GM12878 (cell line): ENCODE data around the gene CCR3. TPM values are rescaled to one million over a fixed set of nuclear protein-coding genes. Genes with fewer than 3 reads are reported as not detected.

ENCODE experiments used
- ATAC-seq: fragments of 200-7000 bp; cut with Tn5 transposase; 3 replicates; pipeline ENCODE4 v1.9.1; 2020; ENCODE audit warnings: mild to moderate bottlenecking, moderate library complexity
- BruUV-seq: library from RNA; stranded (reverse); fragments of 400-500 nt; replicated peaks from 2 replicates; lab custom pipeline; 2021; lab: Mats Ljungman, UMichigan
- CTCF ChIA-PET: fragments of 300-600 bp; sonication (Branson Sonifier 250); formaldehyde crosslinking; extraction: SDS; loops from one replicate; lab custom pipeline; 2021; ENCODE audit warnings: inconsistent platforms; lab: Yijun Ruan, JAX
- POLR2A ChIA-PET: fragments of 350-600 bp; formaldehyde crosslinking; extraction: SDS; loops from one replicate; lab custom pipeline; 2021; ENCODE audit warnings: inconsistent platforms; lab: Charles Lee
- RAD21 ChIA-PET: fragments of 300-600 bp; sonication (Branson Sonifier 250); formaldehyde crosslinking; loops from one replicate; lab custom pipeline; 2023; ENCODE audit warnings: antibody characterized with exemption; ENCODE audit not compliant: unreplicated experiment; lab: Charles Lee
- SMC1A ChIA-PET: fragments of 300-600 bp; sonication (Branson Sonifier 250); formaldehyde crosslinking; loops from one replicate; lab custom pipeline; 2023; ENCODE audit not compliant: unreplicated experiment, uncharacterized antibody; lab: Charles Lee
- DNase-seq: peaks from one replicate; pipeline ENCODE4 v3.0.0-alpha.2; 2011; ENCODE audit warnings: low read depth, low spot score
- FAIRE-seq: peaks from 3 replicates; lab custom pipeline; 2011; peaks lifted over from hg19 to GRCh38; lab: Jason Lieb, UNC
- H2AFZ ChIP-seq: 2 replicates; pipeline ENCODE4 v1.6.0; 2011; ENCODE audit warnings: low read depth, low read length, control low read depth; ENCODE audit not compliant: control insufficient read depth
- H3K27ac ChIP-seq: 2 replicates; pipeline ENCODE4 v1.5.1; 2011; ENCODE audit warnings: control low read depth; ENCODE audit not compliant: control insufficient read depth, insufficient read depth
- H3K27me3 ChIP-seq, 2 experiments: replicated peaks in 1 of 2; 2 replicates each; pipeline versions ENCODE4 v1.6.0 to v1.6.1; 2011; ENCODE audit warnings: low read length in 1 of 2; ENCODE audit not compliant: control insufficient read depth in 2 of 2, insufficient read depth in 2 of 2
- H3K36me3 ChIP-seq, 2 experiments: 2 replicates each; pipeline ENCODE4 v1.5.1; 2011; ENCODE audit warnings: low read length in 1 of 2; ENCODE audit not compliant: control insufficient read depth in 2 of 2, insufficient read depth in 2 of 2
- H3K4me1 ChIP-seq: 2 replicates; pipeline ENCODE4 v1.6.1; 2011; ENCODE audit warnings: mild to moderate bottlenecking, low read length, moderate library complexity, mixed read lengths; ENCODE audit not compliant: control insufficient read depth, insufficient read depth
- H3K4me2 ChIP-seq: 2 replicates; pipeline ENCODE4 v1.6.0; 2011; ENCODE audit warnings: control low read depth; ENCODE audit not compliant: control insufficient read depth, insufficient read depth
- H3K4me3 ChIP-seq: fragments of 200-600 bp; sonication (generic); 2 replicates; pipeline ENCODE4 v1.5.1; 2016
- H3K79me2 ChIP-seq: 2 replicates; pipeline ENCODE4 v1.6.0; 2011; ENCODE audit warnings: low read length; ENCODE audit not compliant: control insufficient read depth, insufficient read depth
- H3K9ac ChIP-seq: 2 replicates; pipeline ENCODE4 v1.8.0; 2011; ENCODE audit warnings: low read length, control low read depth, mixed read lengths; ENCODE audit not compliant: control insufficient read depth, insufficient read depth
- H3K9me3 ChIP-seq: replicated peaks from 3 replicates; pipeline ENCODE4 v1.5.1; 2011; ENCODE audit warnings: mild to moderate bottlenecking, low read length; ENCODE audit not compliant: control insufficient read depth, insufficient read depth
- H4K20me1 ChIP-seq: 2 replicates; pipeline ENCODE4 v1.6.0; 2011; ENCODE audit not compliant: control insufficient read depth, insufficient read depth
- ATF7 ChIP-seq: fragments of 450-650 bp; IDR thresholded peaks from 2 replicates; pipeline ENCODE4 v1.6.1; 2016; ENCODE audit warnings: low read depth, mild to moderate bottlenecking
- CHD1 ChIP-seq: IDR thresholded peaks from 2 replicates; pipeline ENCODE4 v1.6.1; 2012; ENCODE audit warnings: low read depth, low read length, improper control_type of control experiment
- DPF2 ChIP-seq: fragments of 450-650 bp; IDR thresholded peaks from 2 replicates; pipeline ENCODE4 v1.6.1; 2017; ENCODE audit warnings: mild to moderate bottlenecking
- IKZF1 ChIP-seq: fragments of 450-650 bp; conservative IDR thresholded peaks from 2 replicates; pipeline ENCODE4 v1.6.1; 2017; ENCODE audit warnings: antibody characterized with exemption, mild to moderate bottlenecking
- KDM1A ChIP-seq: fragments of 200-600 bp; sonication (generic); IDR thresholded peaks from 2 replicates; pipeline ENCODE4 v1.6.1; 2016; ENCODE audit warnings: borderline replicate concordance
- MYB ChIP-seq: fragments of 150-350 bp; IDR thresholded peaks from 2 replicates; pipeline ENCODE4 v1.6.1; 2014; ENCODE audit warnings: mild to moderate bottlenecking, low read depth, low read length, borderline replicate concordance
- NR2C1 ChIP-seq: fragments of 450-650 bp; IDR thresholded peaks from 2 replicates; pipeline ENCODE4 v1.6.1; 2017; ENCODE audit warnings: antibody characterized with exemption, mild to moderate bottlenecking, moderate library complexity
- POLR2A ChIP-seq: IDR thresholded peaks from 2 replicates; pipeline ENCODE4 v1.6.1; 2011; ENCODE audit warnings: low read depth, mild to moderate bottlenecking, low read length
- POLR2AphosphoS5 ChIP-seq: IDR thresholded peaks from 2 replicates; pipeline ENCODE4 v1.6.1; 2011; ENCODE audit warnings: mild to moderate bottlenecking, low read length, inconsistent platforms
- SIX5 ChIP-seq: IDR thresholded peaks from 2 replicates; pipeline ENCODE4 v1.6.1; 2011; ENCODE audit warnings: mild to moderate bottlenecking, low read depth, low read length, moderate library complexity; ENCODE audit not compliant: severe bottlenecking
- TARDBP ChIP-seq: IDR thresholded peaks from 2 replicates; pipeline ENCODE4 v1.6.1; 2016; ENCODE audit warnings: borderline replicate concordance
- WGBS: methylation state at CpG from one replicate; pipeline ENCODE4 v1.1.6; 2016; ENCODE audit warnings: low lambda C conversion rate; ENCODE audit not compliant: insufficient replicate concordance, insufficient coverage; ENCODE audit errors: missing lambda C conversion rate; 5-methylcytosine and 5-hydroxymethylcytosine counted together
- in situ Hi-C: fragments of 300-500 bp; cut with MboI; formaldehyde crosslinking; loops from 9 replicates; pipeline ENCODE4 v1.14.3; 2018; ENCODE audit warnings: mixed read lengths
- intact Hi-C: fragments of 100-400 bp; cut with micrococcal nuclease; formaldehyde crosslinking; loops from one replicate; pipeline ENCODE4 v1.14.2; 2022; ENCODE audit not compliant: unreplicated experiment
- polyA plus RNA-seq, 11 experiments: library from polyadenylated mRNA; depleted of rRNA in 4 of 11; unstranded in 6 of 11; stranded (reverse) in 5 of 11; fragments of >200 nt; fragmentation: Nextera tagmentation in 4 of 11; fragmentation: Illumina TruSeq in 1 of 11; extraction: Ambion mirVana in 4 of 11; extraction: Trizol in 1 of 11; gene quantifications; 1 replicate in 1 of 11; 2 replicates in 10 of 11; pipeline versions ENCODE4 v1.2.1 to v1.2.3, GENCODE V29; 2011 to 2016; ENCODE audit warnings: inconsistent platforms in 2 of 11, missing spikeins in 2 of 11, low read depth in 1 of 11
- total RNA-seq, 4 experiments: library from RNA; depleted of rRNA in 3 of 4; stranded (reverse); fragments of >200 nt in 3 of 4; fragmentation: Illumina TruSeq in 1 of 4; extraction: Trizol in 1 of 4; gene quantifications; 2 replicates each; pipeline versions ENCODE4 v1.2.1 to v1.2.3, GENCODE V29; 2013 to 2021
- TF ChIP-seq, protein P1 (sequence below): IDR thresholded peaks from 2 replicates; pipeline ENCODE4 v1.6.1; 2012; ENCODE audit warnings: low read depth, low read length, improper control_type of control experiment
- TF ChIP-seq, protein P2 (sequence below): IDR thresholded peaks from 2 replicates; pipeline ENCODE4 v1.6.1; 2011; ENCODE audit warnings: low read depth, low read length, improper control_type of control experiment, borderline replicate concordance

CCR3 gene
- total and polyA plus RNA-seq, 10 of the 15 experiments (the other 5 are each of a cell fraction or from before 2014, with no cell fraction given): 0.13 to 0.78 (median 0.41) TPM; not detected in 1

DNA sequence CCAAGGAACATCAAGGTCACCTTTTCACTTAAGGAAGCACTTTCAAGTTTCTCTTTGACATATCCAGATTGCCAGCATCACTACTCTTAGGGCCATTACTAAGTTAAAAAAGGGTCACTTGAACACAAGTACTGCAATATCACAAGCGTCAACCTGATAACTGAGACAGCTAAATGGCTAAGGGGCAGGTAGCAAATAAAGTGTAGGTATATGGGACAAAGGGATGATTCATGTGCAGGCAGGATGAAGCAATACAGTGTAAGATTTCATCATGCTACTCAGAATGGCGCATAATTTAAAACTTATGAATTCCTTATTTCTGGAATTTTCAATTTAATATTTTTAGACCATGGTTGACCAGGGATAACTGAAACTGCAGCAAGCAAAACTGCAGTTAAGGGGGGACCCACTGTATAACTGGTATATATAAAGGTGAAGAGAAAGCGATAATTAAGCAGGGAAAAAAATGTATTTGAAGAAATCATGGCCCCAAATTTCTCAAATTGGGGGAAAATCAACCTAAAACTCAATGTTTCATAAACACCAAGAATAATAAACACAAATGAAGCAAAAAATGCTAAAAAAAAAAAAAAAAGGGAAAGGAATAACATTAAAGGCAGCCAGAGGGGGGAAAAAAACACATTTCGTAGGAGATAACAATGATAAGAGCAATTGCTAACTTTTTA lies 47.2 kb upstream of the CCR3 start:
- ATAC-seq (no peak), FAIRE-seq (no peak)
- 92% methylated on average over 4 of the region's 4 CpGs for WGBS

More for the DNA sequence above, 47.2 kb upstream of the CCR3 start:
- ChIA-PET SMC1A (no interaction called here), RAD21 (no interaction called here), CTCF (interaction anchor here (0.6 kb wide), 1 partner anchor 681 kb away, joined by 3 read pairs; no protein-coding TSS in a partner anchor), POLR2A (no interaction called here)
- in situ Hi-C loops (no loop called here), intact Hi-C loops (no loop called here)
- H3K9ac ChIP-seq: no peak overlapping the region
- no peak for TF ChIP-seq POLR2AphosphoS5
- TF ChIP-seq CHD1: no peak
- no peak for TF ChIP-seq ATF7
- TF ChIP-seq DPF2: no peak
- TF ChIP-seq NR2C1: no peak
- TF ChIP-seq, protein P1, sequence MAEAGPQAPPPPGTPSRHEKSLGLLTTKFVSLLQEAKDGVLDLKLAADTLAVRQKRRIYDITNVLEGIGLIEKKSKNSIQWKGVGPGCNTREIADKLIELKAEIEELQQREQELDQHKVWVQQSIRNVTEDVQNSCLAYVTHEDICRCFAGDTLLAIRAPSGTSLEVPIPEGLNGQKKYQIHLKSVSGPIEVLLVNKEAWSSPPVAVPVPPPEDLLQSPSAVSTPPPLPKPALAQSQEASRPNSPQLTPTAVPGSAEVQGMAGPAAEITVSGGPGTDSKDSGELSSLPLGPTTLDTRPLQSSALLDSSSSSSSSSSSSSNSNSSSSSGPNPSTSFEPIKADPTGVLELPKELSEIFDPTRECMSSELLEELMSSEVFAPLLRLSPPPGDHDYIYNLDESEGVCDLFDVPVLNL: no peak
- no peak for TF ChIP-seq POLR2A
- TF ChIP-seq, protein P2, sequence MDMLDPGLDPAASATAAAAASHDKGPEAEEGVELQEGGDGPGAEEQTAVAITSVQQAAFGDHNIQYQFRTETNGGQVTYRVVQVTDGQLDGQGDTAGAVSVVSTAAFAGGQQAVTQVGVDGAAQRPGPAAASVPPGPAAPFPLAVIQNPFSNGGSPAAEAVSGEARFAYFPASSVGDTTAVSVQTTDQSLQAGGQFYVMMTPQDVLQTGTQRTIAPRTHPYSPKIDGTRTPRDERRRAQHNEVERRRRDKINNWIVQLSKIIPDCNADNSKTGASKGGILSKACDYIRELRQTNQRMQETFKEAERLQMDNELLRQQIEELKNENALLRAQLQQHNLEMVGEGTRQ: no peak
- TF ChIP-seq SIX5: no peak
- no peak for TF ChIP-seq TARDBP
- no peak for TF ChIP-seq MYB
- no peak for TF ChIP-seq IKZF1
- TF ChIP-seq KDM1A: no peak
- no peak overlapping the region for H3K4me3 ChIP-seq
- DNase-seq: no peak
- no peak overlapping the region for H3K4me2 ChIP-seq
- peaks cover 18% of the 10 kb centered on the region for H3K9me3 ChIP-seq
- no peaks in the 10 kb centered on the region for H3K36me3 ChIP-seq
- H4K20me1 ChIP-seq: no peaks in the 10 kb centered on the region
- no TSS peak for BruUV-seq
- no peak overlapping the region for H3K27ac ChIP-seq
- H3K27me3 ChIP-seq: no peaks in the 10 kb centered on the region; a peak in 1 of 4 replicates
- H3K79me2 ChIP-seq: no peaks in the 10 kb centered on the region
- peaks cover 9% of the 10 kb centered on the region for H3K4me1 ChIP-seq
- H2AFZ ChIP-seq: no peak overlapping the region
